HL-60 (cell line): ENCODE measurements around the gene RABGEF1.
"Not testable (repeated sequence)": the region's sequence is repeated elsewhere in the genome, so short reads cannot be mapped to it uniquely, and the experiment has no call there.

ENCODE experiments used
- DNase-seq, 2 experiments: peaks; one replicate each; pipeline ENCODE4 v3.0.0-alpha.2; 2010 to 2020; ENCODE audit warnings: low read depth in 1 of 2, low spot score in 1 of 2
- H3K27ac ChIP-seq: fragments of 250-450 bp; sonication (Bioruptor Pico); replicated peaks from 2 replicates; pipeline ENCODE4 v1.5.1; 2020; ENCODE audit warnings: mild to moderate bottlenecking, moderate library complexity
- H3K27me3 ChIP-seq: fragments of 250-450 bp; sonication (Bioruptor Pico); 2 replicates; pipeline ENCODE4 v1.5.1; 2021; ENCODE audit warnings: mild to moderate bottlenecking, moderate library complexity; ENCODE audit not compliant: insufficient read depth, poor library complexity, severe bottlenecking
- H3K4me3 ChIP-seq: replicated peaks from 2 replicates; pipeline ENCODE4 v1.5.1; 2011; ENCODE audit warnings: mild to moderate bottlenecking, control low read depth, low read length; ENCODE audit not compliant: insufficient read depth
- GABPA ChIP-seq: IDR thresholded peaks from 2 replicates; pipeline ENCODE4 v1.6.1; 2012; ENCODE audit warnings: low read depth
- POLR2AphosphoS5 ChIP-seq: IDR thresholded peaks from 2 replicates; pipeline ENCODE4 v1.6.1; 2012; ENCODE audit warnings: low read depth
- SPI1 ChIP-seq: IDR thresholded peaks from 2 replicates; pipeline ENCODE4 v1.6.1; 2012; ENCODE audit warnings: low read depth, mild to moderate bottlenecking, borderline replicate concordance
- TF ChIP-seq, protein P1 (sequence below): IDR thresholded peaks from one replicate; pipeline ENCODE4 v1.5.1; 2011; ENCODE audit warnings: low read length, control low read depth, inconsistent platforms; ENCODE audit not compliant: insufficient read depth
- TF ChIP-seq, protein P2 (sequence below): IDR thresholded peaks from 2 replicates; pipeline ENCODE4 v1.6.1; 2012; ENCODE audit warnings: low read depth; ENCODE audit not compliant: insufficient replicate concordance

Gene RABGEF1

DNA sequence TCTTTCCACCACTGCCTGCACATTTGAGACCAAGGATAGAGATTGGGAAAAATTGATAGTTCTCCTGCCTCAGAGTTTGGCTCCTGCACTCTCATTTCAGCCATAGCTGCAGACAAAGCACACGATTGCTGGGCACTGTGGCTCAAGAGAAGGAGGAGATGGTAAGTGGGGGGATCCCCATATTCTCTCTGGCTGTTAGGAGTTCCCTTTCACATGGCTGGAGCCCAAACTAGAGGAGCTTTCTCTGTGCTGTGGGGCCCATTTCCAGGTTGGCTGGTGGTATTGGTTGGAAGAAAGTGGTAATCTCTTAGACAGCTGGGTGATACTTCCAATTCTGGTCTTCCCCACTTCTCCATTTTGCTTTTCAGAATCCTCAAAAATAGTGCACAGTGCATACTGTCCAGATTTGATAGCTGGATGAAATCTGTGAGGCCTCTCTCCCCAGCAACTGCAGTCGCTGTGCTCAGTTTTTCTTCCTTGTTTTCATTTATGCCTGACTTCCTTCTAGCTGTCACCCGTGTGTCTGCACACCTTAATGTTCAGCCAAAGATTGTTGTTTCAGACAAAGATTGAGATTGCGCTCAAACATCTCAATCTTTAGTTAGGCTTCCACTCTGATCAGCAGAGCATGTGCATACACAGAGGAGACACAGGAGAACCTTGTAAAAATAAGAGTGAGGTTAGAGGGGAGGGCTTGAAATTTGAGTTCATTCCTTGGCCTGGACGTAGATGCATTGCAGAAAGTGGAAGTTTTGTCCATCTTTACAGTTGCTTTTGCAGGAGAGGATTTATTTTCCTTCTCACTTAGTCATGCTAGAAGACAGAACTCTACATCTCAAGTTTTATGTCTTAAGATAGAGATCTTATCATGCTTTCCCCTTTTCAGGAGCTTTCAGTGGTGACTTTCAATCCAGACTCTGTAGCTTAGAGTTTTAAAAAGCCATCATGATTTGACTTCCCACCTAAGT is 28.6 kb downstream of the RABGEF1 start:
- Histone ChIP-seq H3K27me3 (no peaks in the 10 kb centered on the region), H3K4me3 (no peak overlapping the region), H3K27ac (no peak overlapping the region)
- TF ChIP-seq, protein P1, sequence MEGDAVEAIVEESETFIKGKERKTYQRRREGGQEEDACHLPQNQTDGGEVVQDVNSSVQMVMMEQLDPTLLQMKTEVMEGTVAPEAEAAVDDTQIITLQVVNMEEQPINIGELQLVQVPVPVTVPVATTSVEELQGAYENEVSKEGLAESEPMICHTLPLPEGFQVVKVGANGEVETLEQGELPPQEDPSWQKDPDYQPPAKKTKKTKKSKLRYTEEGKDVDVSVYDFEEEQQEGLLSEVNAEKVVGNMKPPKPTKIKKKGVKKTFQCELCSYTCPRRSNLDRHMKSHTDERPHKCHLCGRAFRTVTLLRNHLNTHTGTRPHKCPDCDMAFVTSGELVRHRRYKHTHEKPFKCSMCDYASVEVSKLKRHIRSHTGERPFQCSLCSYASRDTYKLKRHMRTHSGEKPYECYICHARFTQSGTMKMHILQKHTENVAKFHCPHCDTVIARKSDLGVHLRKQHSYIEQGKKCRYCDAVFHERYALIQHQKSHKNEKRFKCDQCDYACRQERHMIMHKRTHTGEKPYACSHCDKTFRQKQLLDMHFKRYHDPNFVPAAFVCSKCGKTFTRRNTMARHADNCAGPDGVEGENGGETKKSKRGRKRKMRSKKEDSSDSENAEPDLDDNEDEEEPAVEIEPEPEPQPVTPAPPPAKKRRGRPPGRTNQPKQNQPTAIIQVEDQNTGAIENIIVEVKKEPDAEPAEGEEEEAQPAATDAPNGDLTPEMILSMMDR, result no peak
- TF ChIP-seq SPI1 (peak; percentile 53; the same call in 1 of the 2 replicates), GABPA (no peak), POLR2AphosphoS5 (no peak)
- TF ChIP-seq, protein P2, sequence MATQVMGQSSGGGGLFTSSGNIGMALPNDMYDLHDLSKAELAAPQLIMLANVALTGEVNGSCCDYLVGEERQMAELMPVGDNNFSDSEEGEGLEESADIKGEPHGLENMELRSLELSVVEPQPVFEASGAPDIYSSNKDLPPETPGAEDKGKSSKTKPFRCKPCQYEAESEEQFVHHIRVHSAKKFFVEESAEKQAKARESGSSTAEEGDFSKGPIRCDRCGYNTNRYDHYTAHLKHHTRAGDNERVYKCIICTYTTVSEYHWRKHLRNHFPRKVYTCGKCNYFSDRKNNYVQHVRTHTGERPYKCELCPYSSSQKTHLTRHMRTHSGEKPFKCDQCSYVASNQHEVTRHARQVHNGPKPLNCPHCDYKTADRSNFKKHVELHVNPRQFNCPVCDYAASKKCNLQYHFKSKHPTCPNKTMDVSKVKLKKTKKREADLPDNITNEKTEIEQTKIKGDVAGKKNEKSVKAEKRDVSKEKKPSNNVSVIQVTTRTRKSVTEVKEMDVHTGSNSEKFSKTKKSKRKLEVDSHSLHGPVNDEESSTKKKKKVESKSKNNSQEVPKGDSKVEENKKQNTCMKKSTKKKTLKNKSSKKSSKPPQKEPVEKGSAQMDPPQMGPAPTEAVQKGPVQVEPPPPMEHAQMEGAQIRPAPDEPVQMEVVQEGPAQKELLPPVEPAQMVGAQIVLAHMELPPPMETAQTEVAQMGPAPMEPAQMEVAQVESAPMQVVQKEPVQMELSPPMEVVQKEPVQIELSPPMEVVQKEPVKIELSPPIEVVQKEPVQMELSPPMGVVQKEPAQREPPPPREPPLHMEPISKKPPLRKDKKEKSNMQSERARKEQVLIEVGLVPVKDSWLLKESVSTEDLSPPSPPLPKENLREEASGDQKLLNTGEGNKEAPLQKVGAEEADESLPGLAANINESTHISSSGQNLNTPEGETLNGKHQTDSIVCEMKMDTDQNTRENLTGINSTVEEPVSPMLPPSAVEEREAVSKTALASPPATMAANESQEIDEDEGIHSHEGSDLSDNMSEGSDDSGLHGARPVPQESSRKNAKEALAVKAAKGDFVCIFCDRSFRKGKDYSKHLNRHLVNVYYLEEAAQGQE, result no peak
- no peak for DNase-seq

DNA sequence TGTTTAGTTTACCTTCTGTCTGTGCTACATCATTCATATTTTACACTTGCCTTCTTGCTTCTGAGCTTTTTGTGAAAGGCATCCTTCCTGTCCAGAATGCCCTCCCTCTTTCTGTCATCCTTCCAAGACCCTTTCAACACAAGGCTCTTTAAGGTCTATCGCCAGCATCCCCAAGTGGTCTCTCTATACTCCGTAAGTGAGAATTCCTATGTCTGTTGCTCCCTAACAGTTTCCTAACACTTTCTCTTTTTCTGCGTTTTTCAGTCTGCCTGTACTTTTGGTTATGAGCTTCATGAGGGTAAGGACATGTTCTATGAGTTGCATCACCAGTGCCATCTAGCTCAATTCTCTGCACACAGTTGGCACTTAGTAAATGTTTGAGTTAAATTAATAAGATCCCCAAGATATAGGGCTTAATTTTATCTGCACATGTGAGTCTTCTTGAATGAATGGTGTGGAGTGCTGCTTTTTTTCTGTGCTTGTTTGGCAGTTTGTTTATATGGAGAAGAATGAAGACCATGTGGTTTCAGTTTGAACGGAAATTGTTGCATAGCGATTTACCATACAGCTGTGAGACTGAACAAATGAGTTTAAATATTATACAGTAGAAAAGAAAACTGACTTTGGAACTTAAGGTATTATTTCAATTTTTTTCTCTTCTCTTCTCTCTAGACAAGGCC is 29.4 kb downstream of the RABGEF1 start:
- no peaks in the 10 kb centered on the region for H3K27me3 ChIP-seq
- no peak overlapping the region for H3K4me3 ChIP-seq
- DNase-seq, result no peak
- H3K27ac ChIP-seq, result no peak overlapping the region
- TF ChIP-seq GABPA (no peak), SPI1 (no peak), POLR2AphosphoS5 (no peak)
- TF ChIP-seq, protein P2, result no peak
- TF ChIP-seq, protein P1, result no peak

DNA sequence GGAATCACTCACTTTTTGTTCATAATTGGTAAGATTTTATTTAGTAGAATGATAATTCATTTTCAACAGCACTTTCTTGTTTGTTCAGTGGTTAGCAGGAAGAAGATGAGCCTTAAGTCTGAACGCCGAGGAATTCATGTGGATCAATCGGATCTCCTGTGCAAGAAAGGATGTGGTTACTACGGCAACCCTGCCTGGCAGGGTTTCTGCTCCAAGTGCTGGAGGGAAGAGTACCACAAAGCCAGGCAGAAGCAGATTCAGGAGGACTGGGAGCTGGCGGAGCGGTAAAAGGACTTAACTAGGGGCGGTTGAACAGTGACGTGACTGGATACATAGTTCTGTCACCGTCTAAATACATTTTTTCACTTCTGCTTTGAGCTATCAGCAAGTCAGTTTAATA is 31.3 kb downstream of the RABGEF1 start:
- no peak for TF ChIP-seq SPI1
- TF ChIP-seq POLR2AphosphoS5, result no peak
- TF ChIP-seq, protein P1, result no peak
- TF ChIP-seq GABPA, result no peak
- TF ChIP-seq, protein P2, result no peak
- no peak for DNase-seq
- H3K27me3 ChIP-seq, result no peaks in the 10 kb centered on the region
- no peak overlapping the region for H3K27ac ChIP-seq
- H3K4me3 ChIP-seq, result no peak overlapping the region

DNA sequence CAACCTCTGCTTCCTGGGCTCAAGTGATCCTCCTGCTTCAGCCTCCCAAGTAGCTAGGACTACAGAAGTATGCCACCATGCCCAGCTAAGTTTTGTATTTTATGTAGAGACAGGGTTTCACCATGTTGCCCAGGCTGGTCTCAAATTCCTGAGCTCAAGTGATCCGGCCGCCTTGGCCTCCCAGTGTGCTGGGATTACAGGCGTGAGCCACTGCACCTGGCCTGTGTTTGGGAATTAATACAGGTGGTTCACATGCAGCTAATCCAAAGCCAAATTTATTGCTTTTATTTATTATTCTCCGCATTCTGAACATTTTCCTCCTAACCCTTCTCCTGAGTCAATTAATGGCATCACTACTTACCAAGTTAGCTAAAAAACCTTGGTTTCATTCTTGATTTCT is 33.2 kb downstream of the RABGEF1 start:
- DNase-seq, H3K27me3 ChIP-seq, H3K4me3 ChIP-seq, H3K27ac ChIP-seq: not testable (repeated sequence)

DNA sequence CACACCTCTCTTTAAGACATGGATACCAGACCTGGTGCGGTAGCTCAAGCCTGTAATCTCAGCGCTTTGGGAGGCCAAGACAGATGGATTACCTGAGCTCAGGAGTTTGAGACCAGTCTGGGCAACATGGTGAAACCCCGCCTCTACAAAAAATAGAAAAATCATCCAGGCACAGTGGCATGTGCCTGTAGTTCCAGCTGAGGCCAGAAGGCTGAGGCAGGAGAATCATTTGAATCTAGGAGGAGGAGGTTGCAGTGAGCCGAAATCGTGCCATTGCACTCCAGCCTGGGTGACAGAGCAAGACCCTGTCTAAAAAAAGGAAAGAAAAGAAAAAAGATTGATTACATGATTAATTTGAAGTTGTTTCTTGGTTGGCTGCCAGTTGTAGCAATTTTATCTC is 35.9 kb downstream of the RABGEF1 start:
- H3K27me3 ChIP-seq, DNase-seq, H3K27ac ChIP-seq, H3K4me3 ChIP-seq: not testable (repeated sequence)
